Right atrium auricular region (tissue), 2 donors: ENCODE results near the gene DLG2. TPM values are rescaled to one million over a fixed set of nuclear protein-coding genes. Genes with fewer than 3 reads are reported as not detected.

Experiments used
- DNase-seq: peaks from one replicate; pipeline ENCODE4 v3.0.0-alpha.2; 2019; ENCODE audit warnings: low spot score
- H3K27ac ChIP-seq, 2 donors: fragments of 200-600 bp; sonication (generic); 1 replicate in 1 of 2; 2 replicates in 1 of 2; pipeline ENCODE4 v1.5.1; 2016 to 2019
- H3K27me3 ChIP-seq, 2 donors: fragments of 200-600 bp; sonication (generic); one replicate each; pipeline versions ENCODE4 v1.5.1 to v1.6.0; 2017 to 2019
- H3K36me3 ChIP-seq: fragments of 200-600 bp; sonication (generic); one replicate; pipeline ENCODE4 v1.5.1; 2016
- H3K4me1 ChIP-seq, 2 donors: fragments of 200-600 bp; sonication (generic); one replicate each; pipeline versions ENCODE4 v1.5.1 to v1.6.0; 2017 to 2019
- H3K4me3 ChIP-seq, 2 donors: fragments of 200-600 bp; sonication (generic); 1 replicate in 1 of 2; 2 replicates in 1 of 2; pipeline ENCODE4 v1.5.1; 2017 to 2019; ENCODE audit warnings: mild to moderate bottlenecking in 1 of 2, moderate library complexity in 1 of 2
- H3K9me3 ChIP-seq, 2 donors: fragments of 200-600 bp; sonication (generic); one replicate each; pipeline ENCODE4 v1.5.1; 2019
- CTCF ChIP-seq, 2 donors: fragments of 200-600 bp; sonication (generic); IDR thresholded peaks; one replicate each; pipeline ENCODE4 v1.5.1; 2019; ENCODE audit warnings: antibody characterized with exemption in 2 of 2
- total RNA-seq, 2 donors: library from RNA; depleted of rRNA; stranded (reverse); fragments of >200 nt; gene quantifications; one replicate each; pipeline ENCODE4 v1.1.0, GENCODE V29; 2016

DLG2 gene
- total RNA-seq, 2 donors from 2014 or later: 6.6 to 6.7 TPM

- Histone ChIP-seq H3K27me3 (no peaks in the 10 kb centered on the region), H3K4me1 (no peaks in the 10 kb centered on the region), H3K27ac (no peak overlapping the region), H3K9me3 (no peaks in the 10 kb centered on the region), H3K36me3 (no peaks in the 10 kb centered on the region), H3K4me3 (no peak overlapping the region)
- DNase-seq: no peak
- TF ChIP-seq CTCF (IDR thresholded peaks at IDR 0.05): no peak
These were observed 789.6 kb downstream of the DLG2 start for GRCh38 chr11:84837402-84838069.

- Histone ChIP-seq H3K9me3 (no peaks in the 10 kb centered on the region), H3K27ac (no peak overlapping the region), H3K4me3 (no peak overlapping the region), H3K27me3 (no peaks in the 10 kb centered on the region), H3K4me1 (no peaks in the 10 kb centered on the region), H3K36me3 (no peaks in the 10 kb centered on the region)
- TF ChIP-seq CTCF (IDR thresholded peaks at IDR 0.05): no peak
- DNase-seq: no peak
These were observed 790.8 kb downstream of the DLG2 start for GRCh38 chr11:84836371-84836770.

GRCh38 chr11:84833488-84834088, 793.6 kb downstream of the DLG2 start:
- Histone ChIP-seq H3K27me3 (no peaks in the 10 kb centered on the region), H3K4me3 (no peak overlapping the region), H3K4me1 (no peaks in the 10 kb centered on the region), H3K36me3 (no peaks in the 10 kb centered on the region), H3K27ac (no peak overlapping the region), H3K9me3 (no peaks in the 10 kb centered on the region)
- no peak for DNase-seq
- TF ChIP-seq CTCF (IDR thresholded peaks at IDR 0.05): no peak

GRCh38 chr11:84830372-84830771, 796.8 kb downstream of the DLG2 start:
- DNase-seq: no peak
- TF ChIP-seq CTCF (IDR thresholded peaks at IDR 0.05): no peak
- Histone ChIP-seq H3K36me3 (no peaks in the 10 kb centered on the region), H3K27ac (no peak overlapping the region), H3K27me3 (no peaks in the 10 kb centered on the region), H3K9me3 (no peaks in the 10 kb centered on the region), H3K4me3 (no peak overlapping the region), H3K4me1 (no peaks in the 10 kb centered on the region)

- Histone ChIP-seq H3K9me3 (no peaks in the 10 kb centered on the region), H3K36me3 (no peaks in the 10 kb centered on the region)
These were observed 798.0 kb downstream of the DLG2 start for GRCh38 chr11:84829162-84829561.

More at GRCh38 chr11:84829162-84829561, 798.0 kb downstream of the DLG2 start:
- no peak overlapping the region for H3K4me3 ChIP-seq
- DNase-seq: no peak
- no peaks in the 10 kb centered on the region for H3K27me3 ChIP-seq
- H3K4me1 ChIP-seq: no peaks in the 10 kb centered on the region
- TF ChIP-seq CTCF (IDR thresholded peaks at IDR 0.05): no peak
- H3K27ac ChIP-seq: no peak overlapping the region
